Inflammatory macrophage treated with lipopolysaccharide for 4 hours (primary cell): ENCODE measurements around the gene TNFRSF8.

Experiments used
- DNase-seq: peaks from one replicate; pipeline ENCODE4 v3.0.0-alpha.2; 2020

TNFRSF8 gene

DNA sequence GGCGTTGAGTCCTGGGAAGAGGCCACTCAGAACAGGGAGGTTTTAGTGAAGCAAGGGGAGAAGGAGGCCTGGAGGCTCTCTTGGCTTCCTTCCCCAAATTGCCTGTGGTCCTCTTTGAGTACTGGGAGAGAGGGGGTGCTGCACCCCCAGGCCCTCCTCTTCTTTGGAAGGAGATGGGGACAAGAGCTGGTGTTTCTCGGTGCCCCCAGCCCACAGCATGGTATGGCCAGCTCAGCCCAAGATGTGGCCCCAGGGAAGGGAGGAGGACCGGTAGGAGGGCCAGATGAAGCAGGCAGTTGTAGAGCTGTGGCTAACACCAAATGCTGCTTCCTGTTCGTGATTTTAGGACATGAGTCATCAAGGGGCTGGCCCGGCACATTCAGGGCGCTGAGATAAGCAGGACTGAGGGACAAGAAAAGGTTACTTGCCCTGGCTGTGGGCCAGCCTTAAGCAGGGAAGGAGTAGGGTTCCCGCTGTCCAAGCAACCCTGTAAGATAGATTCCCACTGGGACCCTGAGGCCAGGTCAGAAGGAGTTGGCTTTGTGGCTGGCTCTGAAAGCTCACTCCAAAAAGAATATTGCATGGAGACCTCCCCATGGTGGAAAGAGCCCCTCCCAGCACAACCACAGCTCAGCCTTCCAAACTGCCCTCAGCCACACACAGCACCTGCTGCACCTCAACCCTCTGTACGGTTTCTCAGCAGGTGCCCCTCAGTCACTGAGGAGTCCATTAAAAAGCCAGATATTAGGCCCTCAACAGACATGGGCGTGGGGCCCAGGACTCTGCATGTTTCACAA is 98.8 kb downstream of the TNFRSF8 start:
- peak; percentile 92 for DNase-seq

DNA sequence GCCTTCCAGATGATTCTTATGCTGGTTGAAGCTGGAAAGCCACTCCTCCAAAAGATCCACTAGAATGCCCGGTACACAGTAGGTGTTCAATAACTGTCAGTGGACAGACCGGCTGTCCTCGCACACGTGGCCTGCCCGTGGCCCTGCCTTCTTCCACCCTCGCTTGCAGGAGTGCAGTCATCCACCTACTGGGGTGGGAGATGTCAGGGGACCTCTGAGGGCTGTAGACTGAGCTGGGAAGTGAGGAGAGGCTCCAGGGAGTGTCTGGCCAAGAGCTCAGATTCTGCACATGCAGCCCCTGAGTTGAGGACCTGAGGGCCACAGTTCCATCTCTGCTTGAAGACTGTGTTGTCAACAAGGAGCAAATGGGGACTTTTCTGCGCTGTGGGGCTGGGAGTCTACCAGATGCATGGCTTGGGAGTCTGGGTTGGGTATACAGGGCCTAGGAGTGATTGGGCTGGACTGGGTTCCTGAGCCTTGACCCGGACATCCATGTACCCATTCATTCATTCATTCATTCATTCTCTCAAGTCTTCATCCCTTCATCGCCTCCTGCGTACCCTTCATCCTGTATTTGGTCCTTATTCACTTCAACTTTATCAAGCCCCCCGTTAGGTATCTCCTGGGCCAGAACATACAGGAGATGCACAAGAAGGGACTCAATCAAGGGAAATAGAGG is 99.5 kb downstream of the TNFRSF8 start:
- DNase-seq: no peak

DNA sequence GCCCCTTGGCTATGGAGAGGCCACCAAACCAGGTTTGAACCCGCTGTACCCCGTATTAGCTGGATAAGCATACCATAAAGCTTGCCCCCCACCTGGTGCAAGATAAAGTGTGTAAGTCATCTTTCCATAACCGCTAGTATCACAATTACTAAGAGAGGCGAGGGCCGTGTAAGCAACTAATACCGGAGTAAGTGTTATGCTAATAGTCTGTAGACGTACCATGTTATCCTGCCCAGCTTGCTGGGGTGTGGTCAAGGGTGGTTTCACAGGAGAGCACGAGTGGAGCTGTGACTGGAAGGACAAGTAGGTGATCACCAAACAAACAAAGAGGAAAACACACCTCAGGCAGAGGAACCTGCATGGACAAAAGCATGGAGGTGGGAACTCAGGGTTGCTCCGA is 100.1 kb downstream of the TNFRSF8 start:
- no peak for DNase-seq

DNA sequence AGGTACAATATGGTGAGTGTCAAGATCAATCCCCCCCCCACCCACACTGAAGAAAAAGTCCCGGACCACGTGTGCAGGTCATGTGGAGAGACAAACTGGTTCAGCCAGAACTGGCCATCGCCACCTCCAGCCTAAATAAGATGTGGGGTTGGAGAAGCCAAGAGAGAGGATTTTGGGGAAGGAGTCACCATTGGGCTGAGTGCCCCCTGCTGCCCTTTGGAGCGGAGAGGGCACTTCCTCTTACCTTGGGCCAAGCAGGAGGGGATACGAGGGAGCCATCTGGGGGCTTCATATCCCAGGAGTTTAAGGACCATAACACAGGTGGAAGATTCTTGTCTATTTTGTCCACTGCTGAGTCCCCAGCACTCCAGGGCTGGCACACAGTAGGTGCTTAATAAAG is 101.1 kb downstream of the TNFRSF8 start:
- no peak for DNase-seq

DNA sequence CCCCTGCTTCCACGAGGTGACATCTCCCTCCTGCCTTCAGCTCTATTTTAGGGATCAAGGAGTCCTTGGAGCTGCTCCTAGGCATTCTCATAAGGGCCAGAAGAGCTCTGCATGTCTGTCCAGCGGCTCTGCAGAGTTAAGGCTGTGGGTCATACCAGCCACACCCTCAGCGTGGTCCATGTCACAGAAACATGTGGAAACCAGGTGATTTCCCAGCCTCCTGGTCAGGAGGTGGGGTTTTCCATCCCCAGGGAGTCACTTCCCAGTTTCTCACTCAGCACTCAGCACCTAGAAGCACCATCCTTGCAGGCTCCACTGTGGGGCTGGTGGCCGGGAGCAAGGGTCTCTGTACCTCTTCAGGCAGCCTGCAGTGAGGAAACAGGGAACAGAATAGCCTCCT is 102.2 kb downstream of the TNFRSF8 start:
- DNase-seq: peak; percentile 86

DNA sequence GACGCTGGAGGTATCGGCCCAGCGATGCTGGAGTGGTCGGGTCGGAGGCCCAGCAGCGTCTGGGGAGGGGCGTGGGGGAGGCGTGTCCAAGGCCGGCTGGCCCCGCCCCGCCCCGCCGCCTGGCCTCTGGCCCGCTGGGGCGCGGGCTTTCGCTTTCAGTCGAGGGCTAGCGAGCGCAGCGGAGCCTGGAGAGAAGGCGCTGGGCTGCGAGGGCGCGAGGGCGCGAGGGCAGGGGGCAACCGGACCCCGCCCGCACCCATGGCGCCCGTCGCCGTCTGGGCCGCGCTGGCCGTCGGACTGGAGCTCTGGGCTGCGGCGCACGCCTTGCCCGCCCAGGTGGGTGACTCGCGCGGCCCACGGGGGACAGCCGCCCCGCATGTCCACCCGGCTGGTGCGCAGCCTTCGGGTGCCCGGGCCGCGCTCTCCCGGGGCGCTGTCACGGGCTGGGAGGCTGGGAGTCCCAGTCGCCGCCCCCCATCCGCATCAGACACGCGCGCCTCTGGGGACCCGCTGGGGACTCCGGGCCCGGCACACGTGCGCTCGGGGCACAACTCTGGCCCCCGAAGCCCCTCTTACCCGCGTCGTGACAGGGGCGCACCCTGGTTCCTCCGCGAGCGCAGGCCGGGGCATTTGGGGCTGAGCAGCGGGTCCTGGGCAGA is 103.9 kb downstream of the TNFRSF8 start, which contains the start of gene TNFRSF1B:
TNFRSF1B (plus strand) TSS at position 158 of the 659 bp plus-strand sequence; CDS start at position 259, 101 bp downstream.
- DNase-seq: peak; percentile 86

DNA sequence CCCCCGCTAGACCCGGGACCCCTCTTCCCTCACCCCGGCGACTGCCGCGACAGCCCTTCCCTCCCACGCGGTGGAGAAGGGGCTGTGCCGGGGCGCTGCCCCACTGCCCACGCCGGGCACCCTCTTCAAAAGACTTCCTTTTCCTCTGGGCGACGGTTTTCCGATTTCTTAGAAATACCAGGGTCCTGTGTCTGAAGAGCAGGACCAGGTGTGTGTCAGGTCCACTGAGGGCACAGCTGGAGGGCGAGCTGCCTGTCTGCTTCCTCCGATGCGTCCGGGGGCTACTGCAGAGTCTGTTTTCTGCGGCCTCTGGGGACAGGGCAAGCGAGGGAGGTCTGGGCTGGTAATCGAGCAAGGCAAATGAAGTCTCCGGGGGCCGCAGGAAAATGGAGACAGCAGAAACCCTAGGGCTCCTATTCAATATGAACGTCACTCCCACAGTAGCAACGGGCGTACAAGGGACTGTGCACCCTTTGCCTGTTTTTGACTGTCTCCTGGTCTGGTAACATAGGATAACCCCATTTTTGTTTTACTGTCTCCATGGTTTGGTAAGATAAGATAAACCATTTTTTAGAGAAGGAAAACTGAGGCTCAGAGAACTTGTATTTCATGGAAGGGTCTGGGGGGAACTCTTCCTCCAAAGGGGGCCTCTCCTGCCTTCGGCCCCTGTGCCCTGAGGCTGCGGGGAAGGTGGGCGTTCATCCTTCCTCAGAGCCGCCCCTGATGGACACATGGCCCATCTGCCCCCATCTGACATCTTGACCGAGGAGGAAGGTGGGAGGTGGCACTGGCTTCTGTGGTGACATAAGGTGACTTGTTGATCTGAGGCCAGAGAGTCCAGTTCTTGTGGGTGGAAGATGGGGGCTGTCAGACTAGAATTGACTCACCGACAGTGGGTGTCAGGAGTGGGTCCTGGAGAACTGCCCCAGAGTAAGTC is 104.7 kb downstream of the TNFRSF8 start:
- peak; percentile 59 for DNase-seq

DNA sequence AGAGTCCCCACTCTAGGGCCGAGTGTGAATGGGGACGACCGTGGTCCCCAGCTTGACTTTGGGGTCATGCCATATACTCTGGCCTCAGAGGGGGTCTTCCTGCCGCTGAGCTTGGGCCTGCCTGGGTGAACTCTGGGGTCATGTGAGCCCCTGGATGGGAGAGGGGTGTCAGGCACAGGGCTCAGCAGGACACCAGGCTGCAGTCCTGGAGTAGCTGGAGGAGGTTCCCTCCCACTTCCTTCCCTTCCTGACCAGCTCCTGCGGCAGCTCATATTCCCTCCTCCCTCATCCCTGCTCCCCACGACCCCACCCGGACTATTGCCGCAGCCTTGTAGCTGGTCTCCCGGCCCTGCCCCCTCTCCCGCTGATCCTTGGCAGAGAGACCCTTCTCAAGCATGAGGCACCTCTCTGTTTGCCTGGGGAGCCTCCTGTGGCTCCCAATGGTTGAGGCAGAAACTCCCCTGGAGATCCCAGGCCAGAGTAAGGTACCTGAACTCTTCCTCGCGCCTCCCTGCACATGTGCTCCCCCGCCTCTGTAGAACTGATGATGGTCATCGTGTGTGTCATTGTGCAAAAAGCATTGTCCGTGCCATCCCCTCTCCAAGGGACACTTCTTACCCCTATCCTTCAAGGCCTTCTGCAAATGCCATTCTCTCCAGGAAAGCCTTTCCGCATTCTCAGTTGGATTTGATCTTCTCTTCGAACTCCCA is 105.5 kb downstream of the TNFRSF8 start:
- DNase-seq: no peak

DNA sequence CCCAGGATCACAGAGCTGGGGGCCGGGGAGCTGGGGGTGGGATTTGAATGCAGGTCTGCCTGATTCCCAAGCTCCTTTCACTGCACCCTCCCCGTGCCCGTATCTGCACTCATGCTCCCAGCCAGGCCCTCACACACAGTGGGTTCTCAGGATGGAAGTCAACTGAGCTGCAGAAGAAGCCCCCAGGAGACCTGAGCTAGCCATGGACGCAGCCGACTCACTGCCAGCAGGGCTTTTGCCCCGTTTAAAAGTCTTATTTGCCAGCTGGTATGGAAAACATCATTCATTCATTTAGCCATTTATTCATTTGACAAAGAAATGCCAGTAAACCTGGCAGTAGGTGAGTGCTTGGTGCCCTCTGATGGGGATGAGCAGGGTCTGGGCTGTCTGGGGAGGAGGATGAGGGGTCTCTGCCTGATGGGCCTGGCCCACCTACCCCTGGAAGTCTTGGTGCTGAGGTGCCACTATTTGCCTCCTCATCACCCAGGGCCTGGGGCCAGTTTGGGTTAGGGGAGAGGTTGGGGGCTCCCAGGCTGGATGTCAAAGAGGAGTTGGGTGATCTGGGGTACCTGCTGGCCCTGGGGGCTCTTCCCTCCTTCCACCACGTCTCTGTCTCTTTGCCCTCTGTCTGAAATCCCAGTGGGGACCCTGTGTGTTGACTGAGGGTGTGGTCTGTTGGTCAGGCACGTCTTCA is 106.5 kb downstream of the TNFRSF8 start:
- no peak for DNase-seq

DNA sequence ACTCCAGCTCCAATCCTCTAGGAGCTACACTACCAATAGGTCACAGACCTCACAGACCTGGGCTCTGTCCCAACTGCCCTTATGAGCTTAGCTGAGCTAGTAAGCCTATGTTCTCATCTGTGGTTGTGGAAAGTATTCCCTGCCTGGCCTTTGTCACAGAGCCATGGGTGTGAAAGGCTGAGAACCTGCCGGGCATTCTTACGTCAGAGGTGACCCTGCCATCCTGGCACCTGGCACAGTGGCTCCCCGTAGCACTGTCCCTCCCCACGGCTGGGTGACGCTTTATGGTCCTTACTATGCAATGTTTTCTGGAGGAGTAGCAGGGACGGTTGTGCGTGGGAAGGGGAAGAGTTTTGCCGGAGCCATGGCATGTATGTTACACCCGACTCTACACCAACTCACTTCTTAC is 107.2 kb downstream of the TNFRSF8 start:
- peak; percentile 45 for DNase-seq

DNA sequence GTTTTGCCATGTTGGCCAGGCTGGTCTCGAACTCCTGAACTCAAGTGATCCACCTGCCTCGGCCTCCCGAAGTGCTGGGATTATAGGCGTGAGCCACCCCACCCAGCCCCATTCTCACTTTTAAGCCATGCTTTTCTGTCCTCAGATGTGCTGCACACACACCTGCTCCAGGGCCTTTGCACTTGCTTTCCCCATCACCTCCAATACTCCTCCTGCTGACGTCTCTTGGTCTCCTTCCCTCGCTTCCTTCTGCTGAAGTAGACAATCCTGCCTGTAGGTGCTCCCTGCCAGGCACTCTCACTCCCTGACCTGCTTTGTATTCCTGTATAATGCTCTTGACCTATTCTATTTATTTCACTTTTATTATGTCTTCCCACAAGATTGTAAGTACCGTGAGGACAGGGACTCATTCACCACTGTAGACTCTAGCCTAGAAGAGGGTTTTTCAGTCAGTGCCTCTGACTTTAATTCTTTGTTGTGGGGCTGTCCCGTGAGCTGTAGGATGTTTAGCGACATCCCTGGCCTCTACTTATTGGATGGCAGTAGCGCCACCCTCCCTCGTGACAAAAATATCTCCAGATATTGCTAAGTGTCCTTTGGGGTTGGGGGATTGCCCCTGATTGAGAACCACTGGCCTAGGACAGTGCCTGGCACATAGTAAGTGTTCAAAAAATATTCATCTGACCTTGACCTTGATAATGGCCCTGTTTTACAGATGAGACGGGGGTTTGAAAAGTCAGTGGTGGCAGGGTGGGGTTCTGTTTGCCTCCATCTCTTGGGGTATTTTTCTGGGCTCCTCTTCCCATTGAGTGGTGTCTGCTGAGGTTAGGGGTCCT is 108.3 kb downstream of the TNFRSF8 start:
- no peak for DNase-seq

DNA sequence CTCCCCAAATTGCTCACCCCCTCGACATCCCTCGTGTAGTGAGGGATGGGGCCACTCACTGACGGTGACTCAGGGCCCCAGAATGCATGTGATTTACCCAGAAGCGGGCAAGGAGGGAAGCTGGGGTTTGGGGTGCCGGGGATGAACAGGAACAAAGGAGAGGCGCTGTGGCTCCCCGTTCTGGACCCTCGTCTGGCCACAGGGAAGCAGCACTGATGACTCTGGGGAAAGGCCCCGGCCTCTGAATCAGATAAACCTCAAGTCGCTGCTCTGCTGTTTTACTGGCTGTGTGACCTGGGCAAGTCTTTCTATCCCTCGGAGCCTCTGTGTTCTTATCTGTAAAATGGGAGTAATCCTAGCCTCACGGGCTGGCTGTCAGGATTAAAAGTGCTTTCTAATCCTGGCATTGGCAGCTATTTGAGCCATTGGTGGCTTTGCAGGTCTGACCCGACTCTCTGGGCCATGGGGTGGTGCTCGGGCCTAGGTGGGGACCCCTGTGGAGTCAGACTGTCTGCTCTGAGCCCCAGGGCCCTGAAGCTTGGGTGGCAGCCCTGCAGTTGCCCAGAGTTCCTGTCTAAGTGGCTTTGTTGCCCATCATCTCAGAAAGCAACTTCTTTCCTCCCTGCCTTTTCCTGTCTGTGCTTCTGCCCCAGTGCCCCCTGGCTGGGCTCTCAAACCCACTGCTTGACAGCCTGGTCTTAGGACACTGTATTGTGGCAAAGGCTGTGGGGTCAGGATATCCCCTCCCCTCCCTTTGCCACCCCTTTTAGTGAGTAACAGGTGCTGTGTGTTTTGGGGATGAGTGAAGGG is 109.1 kb downstream of the TNFRSF8 start:
- peak; percentile 30 for DNase-seq

DNA sequence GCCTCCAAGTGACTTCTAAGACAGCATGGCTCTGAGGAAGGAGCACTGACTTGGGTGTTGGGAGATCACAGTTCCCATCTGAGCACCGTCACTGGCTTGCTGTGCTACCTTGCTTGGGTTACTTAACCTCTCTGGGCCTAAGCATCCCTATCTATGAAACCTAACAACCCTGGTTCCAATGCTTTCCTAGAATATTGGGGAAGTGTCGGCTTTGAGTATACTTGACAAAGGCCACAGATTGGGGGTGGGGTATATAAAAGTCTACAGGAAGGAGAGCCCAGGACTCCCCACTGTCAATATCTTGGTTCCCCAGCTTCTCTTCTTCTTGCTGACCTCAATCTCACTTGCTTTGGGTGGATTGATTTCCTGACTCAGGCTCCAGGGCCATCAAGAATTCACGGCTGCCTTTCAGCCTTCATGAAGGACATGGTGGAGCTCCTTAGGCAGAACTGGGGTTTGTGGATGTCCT is 110.0 kb downstream of the TNFRSF8 start:
- no peak for DNase-seq

DNA sequence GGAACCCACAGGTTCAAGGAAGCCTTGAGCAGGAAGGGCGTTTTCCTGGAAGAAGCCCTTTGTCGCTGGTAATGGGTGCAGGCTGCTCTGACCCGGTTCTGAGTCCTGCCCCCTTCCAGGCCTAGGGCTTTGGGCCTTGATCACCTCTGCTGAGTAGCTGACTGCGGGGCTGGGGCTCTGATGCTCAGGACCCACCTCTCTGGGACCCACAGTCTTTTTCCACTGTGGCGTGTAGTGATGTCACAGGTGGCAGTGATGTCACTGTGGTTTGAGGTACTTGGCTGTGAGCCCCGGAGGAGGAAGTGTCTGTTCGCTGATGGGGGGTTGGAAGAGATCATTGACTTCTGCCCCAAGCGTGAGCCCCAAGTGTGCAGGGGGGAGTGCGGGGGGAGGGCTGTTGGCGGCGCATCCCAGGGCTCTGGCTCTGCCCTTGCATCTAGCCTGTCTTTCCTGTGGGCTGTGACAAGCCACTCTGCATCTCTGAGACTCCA is 110.6 kb downstream of the TNFRSF8 start:
- DNase-seq: peak; percentile 69

DNA sequence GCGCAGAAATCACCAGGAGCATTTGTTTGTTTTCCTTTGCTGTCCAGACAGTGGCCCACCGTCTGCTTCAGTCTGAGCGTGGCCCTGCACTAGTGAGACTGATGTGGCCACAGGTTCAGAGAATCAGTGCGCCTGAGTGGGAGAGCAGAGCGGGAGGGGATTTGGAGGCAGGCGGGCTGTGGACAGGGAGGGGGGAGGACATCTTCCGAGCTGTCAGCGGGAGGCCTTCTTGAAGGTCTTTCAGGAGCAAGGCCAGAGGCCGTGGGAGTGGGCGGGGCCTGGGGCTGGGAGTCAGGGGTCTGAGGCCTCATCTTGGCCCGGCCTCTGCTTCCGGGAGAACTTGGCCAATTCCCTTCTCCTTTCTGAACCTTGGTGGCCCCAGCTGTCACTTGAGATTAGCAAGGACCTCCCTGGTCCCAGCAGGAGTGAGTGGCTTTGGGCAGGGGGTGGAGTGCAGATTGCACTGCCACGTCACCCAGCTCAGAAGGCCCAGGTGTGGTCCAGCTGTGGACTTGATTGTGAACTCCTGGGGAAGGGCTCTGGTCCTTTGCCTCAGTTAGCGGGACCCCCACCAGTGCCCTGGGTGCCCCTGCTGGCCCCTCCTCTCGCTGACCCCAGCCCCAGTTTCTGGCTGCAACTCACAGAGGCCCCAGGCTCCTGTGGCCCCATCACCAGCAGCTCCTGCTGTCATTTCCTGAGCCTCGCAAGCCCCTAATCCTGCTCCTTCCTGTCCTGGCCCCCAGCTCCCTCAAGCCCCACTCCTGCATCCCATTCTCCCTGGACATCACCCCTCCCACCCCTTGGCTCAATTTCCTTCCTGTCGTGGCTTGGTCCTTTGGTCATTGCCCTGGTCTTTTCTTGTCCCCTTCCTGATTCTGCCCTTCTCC is 112.1 kb downstream of the TNFRSF8 start:
- no peak for DNase-seq

DNA sequence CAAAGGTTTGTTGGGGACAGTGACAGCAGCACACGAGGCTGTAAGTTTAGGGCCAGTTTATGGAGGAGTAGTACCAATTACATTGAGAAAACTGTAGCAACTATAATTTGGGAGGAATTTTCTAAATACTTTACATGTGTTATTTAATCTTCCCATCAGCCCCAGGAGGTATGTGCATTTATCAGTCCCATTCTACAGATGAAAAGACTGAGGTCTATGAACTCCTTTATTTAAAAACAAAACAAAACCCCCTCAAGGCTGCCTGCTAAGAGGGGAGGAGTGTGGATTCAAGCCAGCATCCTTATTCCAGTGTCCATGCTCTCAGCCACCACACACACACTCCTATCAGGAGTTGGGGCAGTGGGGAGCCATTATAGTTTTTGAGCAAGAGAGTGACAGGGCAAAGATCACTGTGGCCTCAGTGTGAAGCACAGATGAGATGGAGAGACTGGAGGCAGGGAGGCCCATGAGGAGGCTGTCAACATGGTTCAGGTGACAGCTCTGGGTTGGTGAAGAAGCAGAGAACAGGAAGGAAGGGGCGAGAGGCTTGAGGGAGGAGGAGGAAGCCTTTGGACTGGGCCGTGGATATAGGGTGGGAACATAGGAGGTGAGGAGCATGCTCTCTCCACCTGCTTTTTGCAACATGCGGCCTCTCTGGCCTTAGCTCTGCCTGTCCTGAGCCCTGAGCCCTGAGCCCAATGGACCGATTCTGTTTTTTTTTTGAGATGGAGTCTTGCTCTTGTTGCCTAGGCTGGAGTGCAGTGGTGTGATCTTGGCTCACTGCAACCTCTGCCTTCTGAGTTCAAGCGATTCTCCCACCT is 113.4 kb downstream of the TNFRSF8 start:
- no peak for DNase-seq
